Measurements from ENCODE around the gene DYNC2LI1.

GRCh38 chr2:43737097-43737854 lies 36.6 kb upstream of the DYNC2LI1 start:
- TF ChIP-seq CTCF (conservative IDR thresholded peaks at IDR 0.05; ENCODE audit: low read length) (no peak), EZH2phosphoT487 (IDR thresholded peaks at IDR 0.05; ENCODE audit: borderline replicate concordance) (no peak)
